NB4 (cell line): Measurements from ENCODE around the gene PRSS38.

Source experiments
- CTCF ChIP-seq: IDR thresholded peaks from one replicate; pipeline ENCODE4 v1.5.1; 2012; ENCODE audit warnings: low read depth, low read length
- POLR2A ChIP-seq: IDR thresholded peaks from 2 replicates; pipeline ENCODE4 v1.6.1; 2011; ENCODE audit warnings: mild to moderate bottlenecking; ENCODE audit not compliant: insufficient read length; ENCODE audit errors: extremely low read depth

DNA sequence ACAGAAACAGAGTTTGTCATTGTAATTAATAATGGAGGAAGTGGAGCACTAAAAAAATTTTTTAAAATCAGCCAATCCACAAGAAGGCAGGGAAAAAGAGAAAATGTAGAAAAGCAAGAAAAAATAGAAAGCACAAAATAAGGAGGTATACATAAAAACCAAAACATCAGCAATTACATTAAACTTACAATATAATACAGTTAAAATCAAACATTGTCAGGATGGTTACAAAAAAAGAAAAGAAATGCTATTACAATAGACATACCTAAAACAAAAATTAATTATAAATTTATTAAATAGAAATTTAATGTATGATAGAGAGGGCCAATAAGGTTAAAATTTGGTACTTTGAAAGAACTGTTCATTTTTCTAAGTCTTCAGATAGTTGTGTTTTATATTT, 38.7 kb downstream of the PRSS38 start:
- TF ChIP-seq POLR2A: no peak
- TF ChIP-seq CTCF: no peak
